ENCODE data around the gene TMA7. TPM values are rescaled to one million over a fixed set of nuclear protein-coding genes. Genes with fewer than 3 reads are reported as not detected.

TMA7 gene
- total RNA-seq, 3 donors from 2014 or later, result 270 to 343 (median 333) TPM

DNA sequence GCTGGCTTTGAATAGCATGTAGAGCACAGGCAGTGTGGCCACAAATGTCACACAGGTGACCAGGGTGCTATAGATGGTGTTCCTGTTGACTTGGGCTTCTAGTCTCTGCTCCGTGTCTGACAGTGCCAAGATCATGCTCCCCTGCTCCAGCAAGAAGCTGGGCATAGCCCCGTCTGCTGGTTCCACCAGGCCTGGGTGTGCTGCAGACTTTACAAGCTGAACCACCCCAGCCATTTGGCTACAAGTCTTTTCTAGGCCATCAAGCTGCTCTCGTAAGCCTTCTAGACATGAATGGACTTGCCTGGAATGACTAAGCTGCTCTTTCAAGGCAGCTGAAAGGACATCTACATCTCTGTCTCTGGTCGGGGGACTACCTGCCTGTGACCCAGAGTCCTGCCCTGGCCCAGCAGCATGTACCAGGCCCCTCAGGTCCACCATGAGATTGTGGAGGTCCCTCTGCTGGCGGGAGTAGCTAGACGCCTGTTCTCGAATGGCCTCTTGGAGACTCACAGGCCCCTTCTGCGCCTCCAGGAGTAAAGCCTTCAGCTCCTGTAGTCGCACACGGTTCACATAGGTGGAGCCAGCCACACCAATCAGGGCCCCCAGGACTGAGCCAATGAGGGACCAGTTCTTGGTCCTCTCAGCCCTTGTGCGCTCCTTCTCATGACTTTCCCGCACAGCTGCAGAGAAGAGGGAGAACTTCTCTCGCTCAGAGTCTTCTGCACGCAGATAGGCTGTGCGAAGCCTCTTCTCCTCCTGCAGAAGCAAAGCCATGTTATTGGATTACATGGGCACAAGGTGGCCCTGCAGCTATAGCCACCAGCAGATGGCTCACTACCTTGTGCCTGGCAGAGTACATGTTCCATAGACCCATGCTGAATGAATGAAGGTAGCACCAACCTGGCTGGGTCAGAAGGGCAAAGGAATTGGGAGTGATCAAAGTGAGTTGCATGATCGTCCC, 7.4 kb upstream of the TMA7 start:
- H3K4me1 ChIP-seq, result peaks cover 9 to 13% of the 10 kb centered on the region in 2 donors
- intact Hi-C loops (cut with DNase I; ENCODE audit: low total_unique reads), result no loop called here
- no peak for TF ChIP-seq POLR2AphosphoS5 (IDR thresholded peaks at IDR 0.05)
- H3K36me3 ChIP-seq, result no peaks in the 10 kb centered on the region
- H3K27ac ChIP-seq, result peak overlapping the region; percentile 96
- DNase-seq (ENCODE audit: low spot score in 2 of 2), result no peak
- H3K9me3 ChIP-seq, result no peaks in the 10 kb centered on the region
- H3K4me3 ChIP-seq, result peak overlapping the region in 1 of 3 donors; percentile 27
- no peaks in the 10 kb centered on the region for H3K27me3 ChIP-seq

DNA sequence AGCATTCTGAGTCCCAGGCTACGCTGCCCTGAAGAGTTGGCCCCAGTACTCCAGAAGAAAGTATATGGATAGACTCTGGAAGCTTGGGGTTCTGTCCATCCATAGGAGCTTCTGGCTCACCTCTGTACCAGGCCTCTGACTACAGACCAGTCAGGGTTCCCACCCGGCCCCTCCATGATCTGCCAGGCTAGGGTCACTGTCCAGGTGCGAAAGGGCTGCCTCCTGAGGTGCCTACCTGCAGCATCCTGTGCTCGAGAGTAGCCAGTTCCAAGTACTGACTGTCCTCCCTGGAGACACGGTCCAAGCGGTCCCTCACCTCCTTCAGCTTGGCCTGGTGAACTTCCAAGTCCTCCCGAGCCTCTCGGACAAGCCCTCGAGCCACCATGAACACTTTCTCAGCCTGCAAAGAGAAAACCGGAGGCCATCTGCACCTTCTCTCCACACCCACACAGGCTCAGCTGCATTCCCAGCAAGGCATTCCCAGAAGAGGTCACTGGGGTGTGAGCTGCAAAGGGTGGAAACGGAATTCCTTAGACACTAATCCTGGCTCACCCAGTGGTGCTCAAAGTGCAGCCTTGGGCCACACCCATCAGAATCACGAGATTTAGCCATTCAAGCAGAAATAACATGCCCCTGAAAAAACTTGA, 6.5 kb upstream of the TMA7 start:
- intact Hi-C loops (cut with DNase I; ENCODE audit: low total_unique reads), result no loop called here
- Histone ChIP-seq H3K27me3 (no peaks in the 10 kb centered on the region), H3K4me3 (peak overlapping the region in 2 of 3 donors; percentile 6 to 27), H3K4me1 (peaks cover 9 to 13% of the 10 kb centered on the region in 2 donors), H3K36me3 (no peaks in the 10 kb centered on the region), H3K27ac (peak overlapping the region; percentile 96), H3K9me3 (no peaks in the 10 kb centered on the region)
- no peak for DNase-seq (ENCODE audit: low spot score in 2 of 2)
- no peak for TF ChIP-seq POLR2AphosphoS5 (IDR thresholded peaks at IDR 0.05)
- TF ChIP-seq, protein P1, sequence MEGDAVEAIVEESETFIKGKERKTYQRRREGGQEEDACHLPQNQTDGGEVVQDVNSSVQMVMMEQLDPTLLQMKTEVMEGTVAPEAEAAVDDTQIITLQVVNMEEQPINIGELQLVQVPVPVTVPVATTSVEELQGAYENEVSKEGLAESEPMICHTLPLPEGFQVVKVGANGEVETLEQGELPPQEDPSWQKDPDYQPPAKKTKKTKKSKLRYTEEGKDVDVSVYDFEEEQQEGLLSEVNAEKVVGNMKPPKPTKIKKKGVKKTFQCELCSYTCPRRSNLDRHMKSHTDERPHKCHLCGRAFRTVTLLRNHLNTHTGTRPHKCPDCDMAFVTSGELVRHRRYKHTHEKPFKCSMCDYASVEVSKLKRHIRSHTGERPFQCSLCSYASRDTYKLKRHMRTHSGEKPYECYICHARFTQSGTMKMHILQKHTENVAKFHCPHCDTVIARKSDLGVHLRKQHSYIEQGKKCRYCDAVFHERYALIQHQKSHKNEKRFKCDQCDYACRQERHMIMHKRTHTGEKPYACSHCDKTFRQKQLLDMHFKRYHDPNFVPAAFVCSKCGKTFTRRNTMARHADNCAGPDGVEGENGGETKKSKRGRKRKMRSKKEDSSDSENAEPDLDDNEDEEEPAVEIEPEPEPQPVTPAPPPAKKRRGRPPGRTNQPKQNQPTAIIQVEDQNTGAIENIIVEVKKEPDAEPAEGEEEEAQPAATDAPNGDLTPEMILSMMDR (IDR thresholded peaks at IDR 0.05), result no peak
- no peak for TF ChIP-seq POLR2A (IDR thresholded peaks at IDR 0.05)

DNA sequence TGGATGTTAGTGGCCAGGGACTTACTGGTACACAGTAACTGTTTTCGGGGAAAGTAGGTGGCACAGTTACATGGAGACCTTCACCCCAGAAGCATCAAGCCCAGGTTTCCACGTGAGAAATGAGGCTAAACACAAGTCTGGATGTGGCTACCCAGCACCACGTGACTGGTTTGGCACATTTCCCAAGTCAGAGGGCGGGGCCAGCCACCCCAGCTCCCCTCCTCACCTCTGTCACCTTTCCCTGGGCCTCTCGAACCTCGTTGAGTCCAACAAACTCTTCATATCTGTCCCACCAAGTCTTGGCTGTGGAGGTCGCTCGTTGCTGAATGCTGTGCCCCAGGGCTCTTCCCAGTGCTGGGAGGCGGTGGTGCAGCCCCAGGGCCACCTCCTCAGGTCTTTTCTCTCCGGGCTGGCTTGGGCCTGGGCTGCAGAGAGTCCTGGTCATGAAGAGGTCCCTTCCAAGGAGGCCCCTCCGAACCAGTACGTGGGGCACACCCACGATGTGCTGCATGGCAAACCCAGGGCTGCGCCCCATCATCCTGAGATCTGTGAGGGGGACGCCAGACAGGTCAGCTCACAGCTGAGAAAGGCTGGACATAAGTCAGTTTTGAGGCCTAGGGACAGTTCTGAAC, 5.3 kb upstream of the TMA7 start:
- Histone ChIP-seq H3K4me3 (no peak overlapping the region), H3K27me3 (no peaks in the 10 kb centered on the region), H3K9me3 (no peaks in the 10 kb centered on the region), H3K36me3 (no peaks in the 10 kb centered on the region), H3K27ac (peak overlapping the region; percentile 37 to 96), H3K4me1 (peaks cover 9 to 13% of the 10 kb centered on the region in 2 donors)
- no peak for DNase-seq (ENCODE audit: low spot score in 2 of 2)
- TF ChIP-seq POLR2A (IDR thresholded peaks at IDR 0.05) (no peak), POLR2AphosphoS5 (IDR thresholded peaks at IDR 0.05) (no peak)
- TF ChIP-seq, protein P1 (IDR thresholded peaks at IDR 0.05), result no peak
- intact Hi-C loops (cut with DNase I; ENCODE audit: low total_unique reads), result no loop called here

DNA sequence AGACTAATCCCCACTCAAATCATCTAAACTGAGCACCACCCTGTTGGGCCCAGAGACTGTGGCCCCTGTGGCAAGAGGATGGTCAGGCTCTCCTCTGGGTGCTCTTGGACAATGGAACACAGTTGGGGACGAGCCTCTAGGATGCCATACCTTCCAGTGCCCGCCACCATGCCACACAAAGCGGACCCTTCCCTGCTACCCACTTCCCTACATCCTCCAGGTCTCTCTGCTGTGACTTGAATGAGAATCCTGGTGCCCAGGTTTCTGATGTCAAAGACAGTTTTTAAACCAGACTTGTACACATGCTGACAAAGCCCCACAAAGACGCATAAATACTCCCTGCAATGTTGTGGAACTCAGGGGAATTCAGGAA, 4.8 kb upstream of the TMA7 start:
- intact Hi-C loops (cut with DNase I; ENCODE audit: low total_unique reads), result no loop called here
- Histone ChIP-seq H3K4me3 (no peak overlapping the region), H3K9me3 (no peaks in the 10 kb centered on the region), H3K4me1 (peaks cover 8 to 13% of the 10 kb centered on the region in 2 donors), H3K27me3 (no peaks in the 10 kb centered on the region), H3K27ac (peak overlapping the region; percentile 37 to 96), H3K36me3 (no peaks in the 10 kb centered on the region)
- no peak for TF ChIP-seq POLR2AphosphoS5 (IDR thresholded peaks at IDR 0.05)
- no peak for TF ChIP-seq POLR2A (IDR thresholded peaks at IDR 0.05)
- TF ChIP-seq, protein P1 (IDR thresholded peaks at IDR 0.05), result no peak
- no peak for DNase-seq (ENCODE audit: low spot score in 2 of 2)

DNA sequence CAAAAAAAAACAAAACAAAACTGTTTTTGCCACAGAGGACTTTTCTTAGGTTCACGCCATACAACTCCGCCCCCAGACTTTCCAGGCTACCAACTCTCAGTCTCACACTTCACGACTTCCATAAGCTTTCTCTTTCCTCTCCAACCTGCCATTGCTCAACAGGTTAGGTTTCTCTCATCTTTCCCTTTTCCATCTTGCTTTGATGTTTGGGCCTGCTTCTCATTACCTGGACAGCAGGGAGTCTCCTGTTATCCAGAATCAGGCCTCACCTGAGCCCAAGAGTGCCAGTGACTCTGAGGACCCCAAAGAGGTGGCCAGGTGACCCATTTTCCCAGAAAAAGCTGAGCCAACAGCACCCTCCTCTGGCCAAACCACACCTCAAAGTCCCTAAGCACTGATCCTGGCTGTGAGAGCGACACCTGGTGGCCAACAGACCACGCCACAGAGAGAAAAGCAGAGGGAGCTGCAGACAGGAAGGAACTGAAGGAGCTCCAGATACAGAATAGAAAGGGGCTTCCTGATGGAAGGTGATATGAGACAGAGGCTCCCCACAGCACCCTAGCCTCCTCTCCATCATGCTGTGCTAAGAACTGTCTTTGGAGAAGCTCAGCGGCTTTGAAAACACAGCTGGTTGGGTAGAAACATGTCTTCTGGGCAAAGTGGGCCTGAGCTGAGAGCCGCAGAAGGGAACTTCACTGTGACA, 4.1 kb upstream of the TMA7 start:
- Histone ChIP-seq H3K9me3 (no peaks in the 10 kb centered on the region), H3K36me3 (no peaks in the 10 kb centered on the region), H3K4me1 (peaks cover under 1 to 6% of the 10 kb centered on the region in 2 donors), H3K27ac (peak overlapping the region; percentile 37 to 96), H3K4me3 (no peak overlapping the region), H3K27me3 (no peaks in the 10 kb centered on the region)
- TF ChIP-seq, protein P1 (IDR thresholded peaks at IDR 0.05), result peak; percentile 99 to 100 (median 100)
- TF ChIP-seq POLR2AphosphoS5 (IDR thresholded peaks at IDR 0.05) (peak; percentile 56 to 74 (median 68)), POLR2A (IDR thresholded peaks at IDR 0.05) (no peak)
- intact Hi-C loops (cut with DNase I; ENCODE audit: low total_unique reads), result no loop called here
- DNase-seq (ENCODE audit: low spot score in 2 of 2), result peak; percentile 83 to 86

Measured in breast epithelium (tissue), 4 donors.